Left forelimb (tissue), 1 donor: ENCODE results near the gene KCNG2.

Experiments used
- DNase-seq: peaks from one replicate; pipeline ENCODE4 v3.0.0-alpha.2; 2018; ENCODE audit warnings: low spot score

Gene KCNG2

GRCh38 chr18:79769698-79770500 is 27.8 kb upstream of the KCNG2 start:
- no peak for DNase-seq

GRCh38 chr18:79770501-79770815 is 27.3 kb upstream of the KCNG2 start:
- no peak for DNase-seq

- DNase-seq = no peak
These were observed 26.9 kb upstream of the KCNG2 start for GRCh38 chr18:79770826-79771225.

- no peak for DNase-seq
These were observed 26.2 kb upstream of the KCNG2 start for GRCh38 chr18:79771446-79772107.

- no peak for DNase-seq
These were observed 25.5 kb upstream of the KCNG2 start for GRCh38 chr18:79772108-79772864.

- no peak for DNase-seq
These were observed 24.7 kb upstream of the KCNG2 start for GRCh38 chr18:79772865-79773696.

- DNase-seq = no peak
These were observed 23.6 kb upstream of the KCNG2 start for GRCh38 chr18:79774111-79774510.

GRCh38 chr18:79775441-79776221 is 22.1 kb upstream of the KCNG2 start:
- DNase-seq = no peak

- no peak for DNase-seq
These were observed 21.1 kb upstream of the KCNG2 start for GRCh38 chr18:79776674-79777073.

GRCh38 chr18:79778291-79778791 is 19.4 kb upstream of the KCNG2 start:
- no peak for DNase-seq

GRCh38 chr18:79779021-79779699 is 18.6 kb upstream of the KCNG2 start:
- no peak for DNase-seq

- no peak for DNase-seq
These were observed 18.0 kb upstream of the KCNG2 start for GRCh38 chr18:79779700-79780190.

- no peak for DNase-seq
These were observed 17.2 kb upstream of the KCNG2 start for GRCh38 chr18:79780547-79780946.

- DNase-seq = no peak
These were observed 16.3 kb upstream of the KCNG2 start for GRCh38 chr18:79781331-79781941.

- DNase-seq = no peak
These were observed 15.0 kb upstream of the KCNG2 start for GRCh38 chr18:79782566-79783308.

GRCh38 chr18:79784071-79784913 is 13.4 kb upstream of the KCNG2 start:
- DNase-seq = no peak

- no peak for DNase-seq
These were observed 12.6 kb upstream of the KCNG2 start for GRCh38 chr18:79784965-79785770.
